Measurements from ENCODE around the gene UBE3A.
"Not testable (repeated sequence)": the region's sequence is repeated elsewhere in the genome, so short reads cannot be mapped to it uniquely, and the experiment has no call there.

The UBE3A gene

DNA sequence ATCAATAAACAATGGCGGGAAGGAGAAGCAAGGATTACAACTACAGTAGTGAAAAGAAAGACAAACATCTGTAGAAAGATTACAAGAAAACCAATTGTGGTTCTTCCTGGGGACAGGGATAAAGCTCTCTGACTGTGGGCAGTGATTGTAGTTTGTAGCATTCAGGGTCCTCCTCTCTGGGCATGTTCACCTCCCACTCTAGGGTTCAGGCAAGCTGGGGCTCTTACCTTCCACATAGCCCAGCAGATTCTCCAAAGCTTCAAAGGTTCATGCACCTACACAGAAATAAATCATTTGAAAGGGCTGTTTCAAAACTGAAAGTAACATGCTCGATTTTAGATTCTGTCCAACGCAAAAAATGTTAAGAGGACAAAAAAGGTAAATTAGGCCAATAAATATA lies 17.4 kb upstream of the UBE3A start:
- Histone ChIP-seq H3K27ac (no peak overlapping the region), H3K4me3 (no peak overlapping the region)
- no peak for TF ChIP-seq CTCF (IDR thresholded peaks at IDR 0.05)
- DNase-seq (ENCODE audit: low spot score) = no peak

GRCh38 chr15:25455226-25455625 lies 16.4 kb upstream of the UBE3A start:
- Histone ChIP-seq H3K27ac (no peak overlapping the region), H3K4me3 (no peak overlapping the region)
- TF ChIP-seq CTCF (IDR thresholded peaks at IDR 0.05) = no peak
- no peak for DNase-seq (ENCODE audit: low spot score)

DNA sequence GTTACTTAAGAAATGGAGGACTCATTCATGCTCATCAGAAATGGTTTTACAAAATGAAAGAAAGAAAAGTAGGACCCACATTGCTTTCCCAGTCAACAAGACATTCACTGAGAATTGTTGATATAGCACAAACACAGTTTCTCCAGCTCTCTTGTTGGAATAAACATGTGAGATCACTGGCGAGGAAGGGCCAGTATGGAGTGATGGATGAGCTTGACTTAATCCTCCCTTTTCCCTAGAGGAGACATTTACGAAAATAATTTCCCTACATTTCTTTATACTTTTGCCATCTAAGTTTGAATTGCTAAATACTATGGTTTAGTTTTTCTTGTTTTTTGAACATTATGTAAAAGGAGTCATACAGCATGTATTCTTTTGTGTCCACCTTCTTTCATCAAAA lies 15.9 kb upstream of the UBE3A start:
- Histone ChIP-seq H3K27ac (no peak overlapping the region), H3K4me3 (no peak overlapping the region)
- DNase-seq (ENCODE audit: low spot score) = no peak
- TF ChIP-seq CTCF (IDR thresholded peaks at IDR 0.05) = no peak

DNA sequence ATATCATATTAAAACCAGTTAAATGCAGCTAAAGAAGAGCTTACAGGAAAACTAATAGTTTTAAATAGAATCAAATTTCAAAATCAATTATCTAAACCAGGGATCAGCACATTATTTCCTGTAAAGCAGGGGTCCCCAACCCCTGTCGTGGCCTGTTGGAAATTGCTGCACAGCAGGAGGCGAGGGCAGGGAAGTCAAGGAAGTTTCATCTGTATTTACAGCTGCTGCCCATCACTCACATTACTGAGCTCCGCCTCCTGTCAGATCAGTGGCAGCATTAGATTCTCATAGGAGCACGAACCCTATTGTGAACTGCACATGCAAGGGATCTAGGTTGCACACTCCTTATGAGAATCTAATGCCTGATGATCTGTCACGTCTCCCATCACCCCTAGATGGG lies 14.4 kb upstream of the UBE3A start:
- not testable (repeated sequence) for DNase-seq (ENCODE audit: low spot score); H3K27ac ChIP-seq; H3K4me3 ChIP-seq

DNA sequence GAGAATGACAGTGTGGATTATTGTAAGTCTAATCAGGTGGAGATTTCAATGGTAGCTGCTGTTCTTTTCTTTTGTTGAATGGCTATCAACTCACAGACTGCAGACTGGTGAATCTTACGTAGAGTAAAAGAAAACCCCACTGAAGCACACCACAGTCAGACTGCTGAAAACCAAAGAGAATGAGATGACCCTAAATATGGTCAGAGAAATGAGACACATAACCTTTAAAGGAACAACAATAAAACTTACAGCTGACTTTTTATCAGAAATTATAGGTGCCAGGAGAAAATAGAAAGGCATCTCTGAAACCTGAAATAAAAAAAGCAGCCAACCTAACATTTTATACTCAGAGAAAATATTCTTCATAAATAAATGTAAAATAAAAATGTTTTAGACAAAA lies 12.7 kb upstream of the UBE3A start:
- TF ChIP-seq CTCF (IDR thresholded peaks at IDR 0.05) = no peak
- Histone ChIP-seq H3K4me3 (no peak overlapping the region), H3K27ac (no peak overlapping the region)
- DNase-seq (ENCODE audit: low spot score) = no peak

GRCh38 chr15:25450163-25450562 lies 11.3 kb upstream of the UBE3A start:
- H3K4me3 ChIP-seq = no peak overlapping the region
- no peak for TF ChIP-seq CTCF (IDR thresholded peaks at IDR 0.05)
- DNase-seq (ENCODE audit: low spot score) = no peak
- H3K27ac ChIP-seq = no peak overlapping the region

GRCh38 chr15:25446076-25446475 lies 7.3 kb upstream of the UBE3A start:
- no peak for DNase-seq (ENCODE audit: low spot score)
- no peak overlapping the region for H3K4me3 ChIP-seq
- no peak for TF ChIP-seq CTCF (IDR thresholded peaks at IDR 0.05)

GRCh38 chr15:25445412-25445811 lies 6.6 kb upstream of the UBE3A start:
- Histone ChIP-seq H3K4me3 (no peak overlapping the region), H3K27ac (no peak overlapping the region)
- no peak for DNase-seq (ENCODE audit: low spot score)
- no peak for TF ChIP-seq CTCF (IDR thresholded peaks at IDR 0.05)

More at GRCh38 chr15:25446076-25446475, 7.3 kb upstream of the UBE3A start:
- no peak overlapping the region for H3K27ac ChIP-seq

Data from coronary artery (tissue), 2 donors.